Activated CD8-positive, alpha-beta memory T cell treated with anti-CD3 and anti-CD28 coated beads, Interleukin-2, amount 50 U/mL, for 1 hour (primary cell): Measurements from ENCODE around the gene ARSA.

Experiments used
- DNase-seq: peaks from one replicate; pipeline ENCODE4 v3.0.0-alpha.2; 2020; ENCODE audit errors: extremely low read depth

ARSA gene

GRCh38 chr22:50581031-50581949, 46.7 kb downstream of the ARSA start:
- no peak for DNase-seq

DNA sequence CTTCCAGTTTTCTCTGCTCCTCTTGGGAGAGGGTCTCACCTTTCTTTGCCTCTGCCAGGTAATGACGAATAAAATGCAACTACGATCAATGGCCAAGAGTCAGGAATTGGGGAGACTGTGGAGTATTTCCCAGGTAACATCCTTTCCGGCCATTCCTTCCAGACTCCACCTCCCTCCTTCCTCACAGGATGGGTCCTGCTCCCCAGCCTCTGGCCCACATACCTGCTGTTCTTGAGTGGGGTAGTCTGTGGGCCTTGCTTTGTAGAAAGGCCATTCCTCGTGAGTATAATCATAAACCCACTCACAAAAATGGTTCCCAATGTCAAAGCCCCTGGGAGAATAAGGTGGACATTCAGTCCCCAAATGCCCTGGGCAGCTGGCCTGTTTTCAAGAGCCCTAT, 48.2 kb downstream of the ARSA start:
- no peak for DNase-seq

GRCh38 chr22:50578776-50579310, 49.1 kb downstream of the ARSA start:
- no peak for DNase-seq

DNA sequence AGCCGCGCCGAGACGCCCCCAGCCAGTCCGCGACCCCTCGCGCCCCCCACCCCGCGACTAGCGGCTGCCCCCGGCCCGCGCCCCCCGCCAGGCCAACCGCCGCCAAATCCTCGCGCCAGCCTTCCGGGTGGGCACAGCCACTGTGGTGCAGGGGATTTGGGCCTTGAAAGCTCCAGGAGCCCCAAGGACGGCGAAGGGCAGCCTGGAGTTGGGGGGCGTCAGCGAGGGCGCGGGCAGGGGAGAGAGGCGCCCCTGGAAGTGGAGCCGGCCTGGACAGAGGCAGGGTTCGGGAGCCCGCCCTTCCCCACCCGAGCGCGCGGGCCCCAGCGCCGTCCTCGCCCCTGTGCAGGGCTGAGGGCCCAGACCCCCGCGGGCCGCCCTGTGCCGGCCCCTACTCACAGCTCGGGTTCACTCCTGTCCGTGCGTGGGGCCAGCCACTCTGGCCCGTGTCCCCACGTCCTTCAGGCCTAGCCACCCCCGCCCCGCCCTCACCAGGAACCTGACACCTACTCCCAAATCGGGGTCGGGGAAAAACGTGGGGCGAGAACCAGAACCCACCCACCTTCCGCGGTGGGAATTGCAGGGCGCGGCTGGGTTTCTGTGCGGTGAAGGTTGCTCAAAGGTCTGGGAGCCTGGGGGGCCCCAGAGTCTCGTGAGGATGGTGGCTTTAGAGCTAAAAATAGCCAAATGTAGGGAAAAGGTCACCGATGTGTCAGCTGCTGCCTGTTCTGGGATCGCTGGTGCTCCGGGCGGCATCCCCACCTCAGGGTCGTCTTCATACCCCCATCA, 49.8 kb downstream of the ARSA start, which contains the start of gene CPT1B:
CPT1B (minus strand) TSS at position 441 of the 789 bp plus-strand sequence. CDS start 512 bp downstream, outside the sequence.
- DNase-seq, result no peak

DNA sequence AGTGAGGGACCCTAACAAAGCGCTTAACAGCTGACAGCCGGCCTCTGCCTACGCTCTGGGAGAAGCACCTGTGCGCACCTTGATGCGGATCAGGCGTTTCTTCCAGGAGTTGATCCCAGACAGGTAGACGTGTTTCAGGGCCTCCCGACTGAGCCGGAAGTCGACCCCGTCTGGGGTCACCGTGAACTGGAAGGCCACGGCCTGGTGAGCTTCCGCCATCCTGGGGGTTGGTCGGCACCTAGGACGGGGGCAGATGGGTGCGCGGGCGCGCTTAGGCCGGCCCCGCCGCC, 50.3 kb downstream of the ARSA start:
- no peak for DNase-seq

DNA sequence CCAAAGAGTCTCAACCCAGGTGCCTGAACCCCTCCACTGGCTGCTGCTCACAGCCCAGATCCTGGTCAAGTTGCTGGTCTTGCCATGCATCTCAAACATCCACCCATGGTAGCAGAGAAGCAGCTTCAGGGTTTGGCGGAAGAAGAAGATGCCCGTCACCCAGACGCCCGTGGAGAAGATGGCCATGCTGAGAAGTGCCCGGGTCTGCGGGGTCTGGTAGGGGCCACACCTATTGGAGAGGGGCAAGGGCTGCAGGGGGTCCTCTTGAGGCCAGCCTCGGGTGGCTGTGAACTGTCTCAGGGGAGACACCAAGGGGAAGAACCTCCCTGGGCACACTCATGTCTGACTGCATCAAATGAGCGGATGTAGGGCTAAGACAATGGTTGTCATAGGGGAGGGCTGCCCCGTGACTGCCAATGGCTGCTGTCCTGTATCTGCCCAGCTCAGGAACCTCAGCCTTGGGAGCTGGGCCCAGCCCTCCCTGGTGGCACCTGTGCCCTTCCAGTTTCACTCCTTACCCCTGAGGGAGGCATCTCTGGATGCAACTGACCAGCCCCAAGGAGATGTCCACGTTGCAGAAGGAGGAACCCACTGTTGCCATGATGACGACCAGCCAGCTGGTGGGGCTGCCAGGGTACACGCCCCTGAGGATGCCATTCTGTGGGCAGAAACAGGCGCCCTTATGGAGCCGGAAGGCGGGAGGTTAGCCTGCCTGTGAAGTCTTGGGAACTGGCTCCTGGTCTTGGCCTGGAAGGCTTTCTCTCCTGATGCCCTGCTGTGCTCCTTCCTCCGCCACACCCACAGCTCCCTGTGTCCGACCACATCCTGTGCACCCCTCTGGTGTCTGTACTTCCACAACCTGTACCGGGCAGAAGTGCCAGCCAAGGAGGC, 50.9 kb downstream of the ARSA start:
- no peak for DNase-seq

DNA sequence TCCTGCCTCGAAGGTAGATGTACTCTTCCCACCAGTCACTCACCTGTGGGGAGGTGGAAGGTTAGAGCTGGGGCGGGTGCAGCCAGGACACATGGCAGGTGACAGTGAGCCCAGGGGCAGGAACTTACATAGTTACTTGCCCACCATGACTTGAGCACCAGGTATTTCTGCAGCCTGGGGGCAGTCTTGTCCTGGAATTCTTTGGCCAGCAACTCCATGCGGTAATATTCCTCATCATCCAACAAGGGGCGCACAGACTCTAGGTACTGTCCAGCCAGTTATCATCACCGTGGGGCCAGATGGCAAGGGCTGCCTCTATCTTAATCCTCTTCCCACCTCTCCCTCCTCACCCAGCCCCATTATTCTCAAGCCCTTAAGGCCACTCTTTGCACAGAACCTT, 51.9 kb downstream of the ARSA start:
- DNase-seq, result no peak

DNA sequence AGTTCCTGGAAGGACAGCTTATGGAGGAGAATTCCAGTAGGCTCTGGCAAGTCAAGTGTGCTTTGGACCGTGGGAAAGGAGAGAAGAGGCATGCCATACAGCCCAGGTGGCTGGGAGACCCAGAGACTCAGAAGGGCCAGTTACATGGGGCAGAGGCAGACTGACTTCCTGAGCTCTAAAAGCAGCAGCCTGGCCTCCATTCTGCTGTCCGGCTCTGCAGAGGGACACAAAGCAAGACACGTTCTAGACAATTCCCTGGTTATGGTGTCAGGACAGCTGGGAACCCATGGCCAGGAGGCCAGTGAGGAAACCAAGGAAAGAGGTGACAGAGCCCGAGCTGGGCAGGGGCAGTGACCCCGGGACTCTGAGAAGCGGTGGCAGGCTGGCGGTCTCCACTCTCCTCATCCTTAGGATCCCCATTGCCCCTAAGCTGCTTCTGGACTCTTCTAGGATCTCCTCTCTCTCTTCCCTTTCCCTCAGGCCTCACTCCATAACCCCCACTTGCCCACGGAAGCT, 52.5 kb downstream of the ARSA start:
- no peak for DNase-seq
